Testis (tissue), 3 donors: Measurements from ENCODE around the gene GBP5. TPM values are rescaled to one million over a fixed set of nuclear protein-coding genes. Genes with fewer than 3 reads are reported as not detected.

ENCODE experiments used
- DNase-seq: peaks from one replicate; pipeline ENCODE4 v3.0.0-alpha.2; 2019
- H3K27ac ChIP-seq, 2 donors: fragments of 200-600 bp; sonication (generic); one replicate each; pipeline ENCODE4 v1.5.1; 2019
- H3K27me3 ChIP-seq: fragments of 200-600 bp; sonication (generic); one replicate; pipeline ENCODE4 v1.5.1; 2019
- H3K36me3 ChIP-seq: fragments of 200-600 bp; sonication (generic); one replicate; pipeline ENCODE4 v1.5.1; 2017; ENCODE audit warnings: low read depth; ENCODE audit errors: missing control alignments
- H3K4me1 ChIP-seq: fragments of 200-600 bp; sonication (generic); one replicate; pipeline ENCODE4 v1.5.1; 2019
- H3K4me3 ChIP-seq, 2 donors: fragments of 200-600 bp; sonication (generic); one replicate each; pipeline ENCODE4 v1.5.1; 2017 to 2019
- H3K9me3 ChIP-seq: fragments of 200-600 bp; sonication (generic); one replicate; pipeline ENCODE4 v1.5.1; 2017
- POLR2A ChIP-seq: fragments of 450-650 bp; IDR thresholded peaks from one replicate; pipeline ENCODE4 v1.6.1; 2017; ENCODE audit warnings: antibody characterized with exemption, mild to moderate bottlenecking, moderate library complexity
- WGBS, 2 donors: methylation state at CpG; one replicate each; pipeline ENCODE4 v1.1.5; 2018; 5-methylcytosine and 5-hydroxymethylcytosine counted together
- intact Hi-C: fragments of 100-400 bp; cut with DNase I; formaldehyde crosslinking; loops from one replicate; pipeline ENCODE4 v1.15.1; 2023; ENCODE audit warnings: low total_unique reads
- polyA plus RNA-seq: library from polyadenylated mRNA; stranded (reverse); fragments of 350-450 nt; fragmentation: Illumina TruSeq; extraction: RNeasy Lipid Tissue Mini Kit (QIAGEN cat#74804); gene quantifications from one replicate; pipeline ENCODE4 v1.2.3, GENCODE V29; 2014; ENCODE audit warnings: low read depth, low replicate concordance; ENCODE audit not compliant: insufficient read depth
- total RNA-seq, 2 donors: library from RNA; depleted of rRNA; stranded (reverse); fragments of >200 nt; gene quantifications; one replicate each; pipeline ENCODE4 v1.2.3, GENCODE V29; 2016
- TF ChIP-seq, protein P1 (sequence below), 3 experiments: fragments of 450-650 bp in 2 of 3; fragments of 200-600 bp in 1 of 3; sonication (generic) in 1 of 3; IDR thresholded peaks; one replicate each; pipeline ENCODE4 v1.5.1; 2016 to 2019; ENCODE audit warnings: antibody characterized with exemption in 3 of 3, mild to moderate bottlenecking in 2 of 3, moderate library complexity in 1 of 3

GBP5 gene
- total and polyA plus RNA-seq, 3 donors from 2014 or later, result 5.6 to 12.0 (median 8.6) TPM

DNA sequence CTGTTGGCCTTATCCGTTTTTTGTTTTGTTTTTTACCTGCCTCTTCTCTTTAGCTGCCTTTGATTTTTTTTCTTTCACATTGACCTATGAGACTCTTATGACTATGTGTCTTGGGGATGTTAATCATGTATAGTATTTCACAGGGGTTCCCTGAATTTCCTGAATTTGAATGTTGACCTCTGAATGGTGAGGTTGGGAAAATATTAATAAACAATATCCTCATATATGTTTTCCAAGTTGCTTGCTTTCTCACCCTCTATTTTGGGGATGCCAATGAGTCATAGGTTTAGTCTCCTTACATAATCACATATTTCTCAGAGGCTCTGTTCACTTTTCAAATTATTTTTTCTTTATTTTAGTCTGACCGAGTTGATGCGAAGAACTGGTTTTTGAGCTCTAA lies 29.6 kb downstream of the GBP5 start:
- intact Hi-C loops, result no loop called here
- no peaks in the 10 kb centered on the region for H3K4me1 ChIP-seq
- TF ChIP-seq, protein P1, sequence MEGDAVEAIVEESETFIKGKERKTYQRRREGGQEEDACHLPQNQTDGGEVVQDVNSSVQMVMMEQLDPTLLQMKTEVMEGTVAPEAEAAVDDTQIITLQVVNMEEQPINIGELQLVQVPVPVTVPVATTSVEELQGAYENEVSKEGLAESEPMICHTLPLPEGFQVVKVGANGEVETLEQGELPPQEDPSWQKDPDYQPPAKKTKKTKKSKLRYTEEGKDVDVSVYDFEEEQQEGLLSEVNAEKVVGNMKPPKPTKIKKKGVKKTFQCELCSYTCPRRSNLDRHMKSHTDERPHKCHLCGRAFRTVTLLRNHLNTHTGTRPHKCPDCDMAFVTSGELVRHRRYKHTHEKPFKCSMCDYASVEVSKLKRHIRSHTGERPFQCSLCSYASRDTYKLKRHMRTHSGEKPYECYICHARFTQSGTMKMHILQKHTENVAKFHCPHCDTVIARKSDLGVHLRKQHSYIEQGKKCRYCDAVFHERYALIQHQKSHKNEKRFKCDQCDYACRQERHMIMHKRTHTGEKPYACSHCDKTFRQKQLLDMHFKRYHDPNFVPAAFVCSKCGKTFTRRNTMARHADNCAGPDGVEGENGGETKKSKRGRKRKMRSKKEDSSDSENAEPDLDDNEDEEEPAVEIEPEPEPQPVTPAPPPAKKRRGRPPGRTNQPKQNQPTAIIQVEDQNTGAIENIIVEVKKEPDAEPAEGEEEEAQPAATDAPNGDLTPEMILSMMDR (IDR thresholded peaks at IDR 0.05), result no peak
- no peak for TF ChIP-seq POLR2A

More for the DNA sequence above, 29.6 kb downstream of the GBP5 start:
- 88 to 90% methylated on average over 3 of the region's 3 CpGs for WGBS, 2 donors
- no peak overlapping the region for H3K27ac ChIP-seq
- H3K36me3 ChIP-seq, result no peaks in the 10 kb centered on the region
- H3K4me3 ChIP-seq, result no peak overlapping the region
- DNase-seq, result no peak
- H3K27me3 ChIP-seq, result no peaks in the 10 kb centered on the region
- no peaks in the 10 kb centered on the region for H3K9me3 ChIP-seq

Other genes starting within 250 kb of the GBP5 start
- gene GBP3, start 250.0 kb downstream of the GBP5 start, total RNA-seq, result 10 to 100 TPM in 1 of 2 donors, 1 to 10 TPM in 1; 5.3 to 11.2 TPM
- 7.1 TPM for gene GBP3, start 250.0 kb downstream of the GBP5 start, polyA plus RNA-seq
- 10 to 100 TPM; 11.3 to 19.1 TPM for gene GBP1, start 207.7 kb downstream of the GBP5 start, total RNA-seq
- 21.5 TPM for gene GBP1, start 207.7 kb downstream of the GBP5 start, polyA plus RNA-seq
- 10 to 100 TPM; 35.2 to 41.3 TPM for gene GBP2, start 146.7 kb downstream of the GBP5 start, total RNA-seq
- gene GBP2, start 146.7 kb downstream of the GBP5 start, polyA plus RNA-seq, result 39.5 TPM
- not detected for gene GBP7, start 96.9 kb downstream of the GBP5 start, total RNA-seq
- 0.12 TPM for gene GBP7, start 96.9 kb downstream of the GBP5 start, polyA plus RNA-seq
- gene GBP4, start 73.9 kb downstream of the GBP5 start, total RNA-seq, result 1 to 10 TPM; 2.2 to 5.7 TPM
- gene GBP4, start 73.9 kb downstream of the GBP5 start, polyA plus RNA-seq, result 12.3 TPM
- under 1 TPM; 0.24 to 0.25 TPM for gene GBP6, start 91.2 kb upstream of the GBP5 start, total RNA-seq
- 0.26 TPM for gene GBP6, start 91.2 kb upstream of the GBP5 start, polyA plus RNA-seq